Nucleus accumbens (tissue), 56 donors: ENCODE measurements around the gene CCNO.

Experiments used
- DNase-seq, 56 donors: peaks; one replicate each; lab custom pipeline; 2025; lab: John Stamatoyannopoulos, UW

Gene CCNO

GRCh38 chr5:55232985-55233928, at the start of gene CCNO:
Gene CCNO, minus strand, starts transcription at chr5:55233608. Its CDS starts 85 bp downstream, at chr5:55233523.
- peak in 40 of 56 donors; percentile 7 to 84 (median 46) for DNase-seq

GRCh38 chr5:55278778-55279177, 45.4 kb upstream of the CCNO start:
- no peak for DNase-seq

- no peak for DNase-seq
Observed at GRCh38 chr5:55276771-55277170, 43.4 kb upstream of the CCNO start.

GRCh38 chr5:55258339-55258738, 24.9 kb upstream of the CCNO start:
- DNase-seq, result no peak

GRCh38 chr5:55254802-55255201, 21.4 kb upstream of the CCNO start:
- no peak for DNase-seq

- no peak for DNase-seq
Observed at GRCh38 chr5:55250064-55250463, 16.7 kb upstream of the CCNO start.

GRCh38 chr5:55241746-55242145, 8.3 kb upstream of the CCNO start:
- DNase-seq, result no peak

GRCh38 chr5:55236800-55237199, 3.4 kb upstream of the CCNO start:
- no peak for DNase-seq

- DNase-seq, result peak in 4 of 56 donors; percentile 7 to 25 (median 21)
Observed at GRCh38 chr5:55234121-55234700, 803 bp upstream of the CCNO start.

GRCh38 chr5:55232271-55232984, 980 bp downstream of the CCNO start:
- DNase-seq, result peak in 29 of 56 donors; percentile 10 to 75 (median 45)

- DNase-seq, result no peak
Observed at GRCh38 chr5:55231919-55232270, 1.5 kb downstream of the CCNO start.

- peak in 19 of 56 donors; percentile 11 to 65 (median 23) for DNase-seq
Observed at GRCh38 chr5:55231029-55231918, 2.1 kb downstream of the CCNO start.

GRCh38 chr5:55230086-55230629, 3.2 kb downstream of the CCNO start:
- no peak for DNase-seq

- no peak for DNase-seq
Observed at GRCh38 chr5:55227664-55228430, 5.6 kb downstream of the CCNO start.

GRCh38 chr5:55226934-55227663, 6.3 kb downstream of the CCNO start, which contains the start of gene MCIDAS:
Gene MCIDAS, minus strand, starts transcription at chr5:55227315. Its CDS starts 177 bp downstream, at chr5:55227138.
- peak in 9 of 56 donors; percentile 11 to 56 (median 27) for DNase-seq

- DNase-seq, result peak in 17 of 56 donors; percentile 9 to 66 (median 21)
Observed at GRCh38 chr5:55226027-55226933, 7.1 kb downstream of the CCNO start.

- no peak for DNase-seq
Observed at GRCh38 chr5:55225346-55225745, 8.1 kb downstream of the CCNO start.
